Stomach smooth muscle (tissue), 2 donors: Measurements from ENCODE around the gene CETN2.
"Not testable (repeated sequence)": the region's sequence is repeated elsewhere in the genome, so short reads cannot be mapped to it uniquely, and the experiment has no call there.

ENCODE experiments used
- H3K27ac ChIP-seq: one replicate; pipeline ENCODE4 v1.7.0; 2013; ENCODE audit warnings: mild to moderate bottlenecking, low read length, inconsistent platforms
- H3K27me3 ChIP-seq, 2 donors: one replicate each; pipeline ENCODE4 v1.7.0; 2013; ENCODE audit warnings: low read length in 2 of 2; ENCODE audit not compliant: insufficient read depth in 2 of 2, control insufficient read depth in 1 of 2
- H3K36me3 ChIP-seq, 2 donors: one replicate each; pipeline ENCODE4 v1.7.0; 2013; ENCODE audit warnings: low read length in 2 of 2; ENCODE audit not compliant: control insufficient read depth in 2 of 2, insufficient read depth in 2 of 2
- H3K4me1 ChIP-seq: one replicate; pipeline ENCODE4 v1.7.0; 2013; ENCODE audit warnings: low read length; ENCODE audit not compliant: control insufficient read depth, insufficient read depth
- H3K4me3 ChIP-seq, 2 donors: one replicate each; pipeline ENCODE4 v1.7.0; 2013; ENCODE audit warnings: low read length in 2 of 2
- H3K9ac ChIP-seq, 2 donors: one replicate each; pipeline ENCODE4 v1.7.0; 2013; ENCODE audit warnings: low read length in 2 of 2, mild to moderate bottlenecking in 1 of 2
- H3K9me3 ChIP-seq, 2 donors: one replicate each; pipeline ENCODE4 v1.7.0; 2013; ENCODE audit warnings: low read length in 2 of 2; ENCODE audit not compliant: control insufficient read depth in 2 of 2
- donor health status: healthy.
- donor health status: Pancreatic carcinoma.

Gene CETN2

DNA sequence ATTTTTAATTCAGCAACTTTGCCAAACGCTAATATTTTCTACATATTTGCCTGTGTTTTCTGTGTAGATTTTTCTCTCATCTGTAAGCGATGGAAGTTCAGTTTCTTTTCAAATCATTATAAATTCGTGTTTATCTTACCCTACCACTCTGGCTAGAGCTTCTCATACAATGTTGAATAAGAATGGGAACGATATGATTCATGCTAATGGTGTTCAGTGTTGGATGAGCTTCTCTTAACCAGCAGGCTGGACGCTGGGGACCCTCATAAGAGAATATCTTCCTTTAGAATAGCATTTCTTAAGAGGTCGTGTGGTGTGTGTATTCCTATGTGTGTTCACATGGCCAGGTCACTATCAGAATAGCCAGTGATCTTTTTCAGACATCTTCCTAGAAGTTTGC lies 31.3 kb upstream of the CETN2 start:
- Histone ChIP-seq H3K4me1 (no peaks in the 10 kb centered on the region), H3K27me3 (peaks cover 0 to 2% of the 10 kb centered on the region in 2 donors), H3K36me3 (peaks cover 6 to 22% of the 10 kb centered on the region in 2 donors), H3K9me3 (peaks cover 0 to 2% of the 10 kb centered on the region in 2 donors), H3K4me3 (no peak overlapping the region), H3K9ac (no peak overlapping the region), H3K27ac (no peak overlapping the region)

DNA sequence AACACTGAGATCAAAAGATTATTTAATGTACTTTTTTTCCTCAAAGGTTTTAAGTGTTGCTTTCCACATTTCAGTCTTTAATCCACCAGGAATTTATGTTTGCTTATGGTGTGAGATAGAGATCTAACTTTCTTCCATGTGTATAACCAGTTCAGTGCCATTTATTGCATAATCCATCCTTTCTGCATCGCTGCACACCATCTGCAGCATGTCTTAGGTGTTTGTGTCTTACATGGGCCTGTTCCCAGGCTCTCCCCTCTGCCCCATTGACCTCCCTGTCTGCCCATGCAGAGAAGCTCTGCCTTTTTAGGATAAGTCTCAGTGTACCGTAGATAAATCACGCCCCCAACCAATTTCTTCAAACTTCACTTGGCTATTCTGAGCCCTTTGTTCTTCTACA lies 30.6 kb upstream of the CETN2 start:
- peaks cover 6 to 18% of the 10 kb centered on the region in 2 donors for H3K36me3 ChIP-seq
- peaks cover 0 to 2% of the 10 kb centered on the region in 2 donors for H3K27me3 ChIP-seq
- no peak overlapping the region for H3K4me3 ChIP-seq
- H3K9ac ChIP-seq = no peak overlapping the region
- H3K4me1 ChIP-seq = no peaks in the 10 kb centered on the region
- no peak overlapping the region for H3K27ac ChIP-seq
- H3K9me3 ChIP-seq = no peaks in the 10 kb centered on the region

- Histone ChIP-seq H3K9ac (no peak overlapping the region), H3K4me3 (no peak overlapping the region), H3K4me1 (no peaks in the 10 kb centered on the region), H3K27me3 (peaks cover 0 to 2% of the 10 kb centered on the region in 2 donors), H3K9me3 (no peaks in the 10 kb centered on the region), H3K27ac (no peak overlapping the region), H3K36me3 (peaks cover 0 to 18% of the 10 kb centered on the region in 2 donors)
Measured at GRCh38 chrX:152853986-152854385, 23.4 kb upstream of the CETN2 start.

GRCh38 chrX:152850465-152850864 lies 19.9 kb upstream of the CETN2 start:
- Histone ChIP-seq H3K9ac (no peak overlapping the region), H3K36me3 (peaks cover 0 to 15% of the 10 kb centered on the region in 2 donors), H3K9me3 (no peaks in the 10 kb centered on the region), H3K4me1 (no peaks in the 10 kb centered on the region), H3K4me3 (no peak overlapping the region), H3K27me3 (peaks cover 0 to 3% of the 10 kb centered on the region in 2 donors), H3K27ac (no peak overlapping the region)

- Histone ChIP-seq H3K4me1 (no peaks in the 10 kb centered on the region), H3K36me3 (peaks cover 0 to 11% of the 10 kb centered on the region in 2 donors), H3K9me3 (no peaks in the 10 kb centered on the region), H3K27me3 (peaks cover 0 to 3% of the 10 kb centered on the region in 2 donors), H3K27ac (no peak overlapping the region), H3K9ac (no peak overlapping the region), H3K4me3 (no peak overlapping the region)
Measured at GRCh38 chrX:152847281-152847680, 16.7 kb upstream of the CETN2 start.

DNA sequence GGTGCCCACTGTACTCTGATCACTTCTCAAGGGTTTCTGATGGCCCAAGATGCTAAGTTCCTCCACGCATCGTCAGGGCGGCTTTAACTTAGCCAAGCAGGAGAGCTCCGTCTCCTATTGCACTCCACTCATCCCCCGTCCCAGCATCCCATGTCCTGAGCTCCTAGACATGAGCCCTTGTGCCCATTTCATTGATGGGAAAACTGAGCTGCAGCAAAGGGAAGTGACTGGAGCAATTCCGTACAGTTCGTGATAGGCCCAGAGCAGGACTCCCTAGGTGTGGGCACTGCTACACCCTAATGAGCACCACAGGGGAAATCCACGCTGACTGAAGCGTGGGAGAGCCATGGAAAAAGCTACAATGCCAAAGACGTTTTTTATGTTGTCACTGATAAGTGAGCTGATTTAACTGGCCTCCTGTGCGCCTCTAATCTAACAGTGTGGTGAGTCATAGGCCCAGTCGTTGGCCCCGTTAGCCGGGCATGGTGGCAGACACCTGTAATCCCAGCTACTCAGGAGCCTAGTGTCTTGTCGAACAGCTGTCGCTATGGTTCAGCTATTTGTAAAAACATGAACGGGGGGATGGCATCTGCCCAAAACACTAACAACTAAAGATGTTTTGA lies 15.2 kb upstream of the CETN2 start:
- Histone ChIP-seq H3K4me3 (no peak overlapping the region), H3K36me3 (peaks cover 0 to 2% of the 10 kb centered on the region in 2 donors), H3K27me3 (peaks cover 0 to 2% of the 10 kb centered on the region in 2 donors), H3K4me1 (no peaks in the 10 kb centered on the region), H3K27ac (no peak overlapping the region), H3K9ac (no peak overlapping the region), H3K9me3 (peaks cover 0 to 2% of the 10 kb centered on the region in 2 donors)

GRCh38 chrX:152844256-152844655 lies 13.7 kb upstream of the CETN2 start:
- no peaks in the 10 kb centered on the region for H3K36me3 ChIP-seq
- H3K9me3 ChIP-seq = peaks cover 0 to 2% of the 10 kb centered on the region in 2 donors
- H3K4me3 ChIP-seq = no peak overlapping the region
- no peak overlapping the region for H3K27ac ChIP-seq
- peaks cover 0 to 2% of the 10 kb centered on the region in 2 donors for H3K27me3 ChIP-seq
- H3K9ac ChIP-seq = no peak overlapping the region
- H3K4me1 ChIP-seq = no peaks in the 10 kb centered on the region

GRCh38 chrX:152843852-152844251 lies 13.3 kb upstream of the CETN2 start:
- peaks cover 0 to 2% of the 10 kb centered on the region in 2 donors for H3K27me3 ChIP-seq
- H3K9ac ChIP-seq = no peak overlapping the region
- no peak overlapping the region for H3K27ac ChIP-seq
- no peaks in the 10 kb centered on the region for H3K4me1 ChIP-seq
- H3K9me3 ChIP-seq = peaks cover 0 to 2% of the 10 kb centered on the region in 2 donors
- H3K4me3 ChIP-seq = no peak overlapping the region
- no peaks in the 10 kb centered on the region for H3K36me3 ChIP-seq

DNA sequence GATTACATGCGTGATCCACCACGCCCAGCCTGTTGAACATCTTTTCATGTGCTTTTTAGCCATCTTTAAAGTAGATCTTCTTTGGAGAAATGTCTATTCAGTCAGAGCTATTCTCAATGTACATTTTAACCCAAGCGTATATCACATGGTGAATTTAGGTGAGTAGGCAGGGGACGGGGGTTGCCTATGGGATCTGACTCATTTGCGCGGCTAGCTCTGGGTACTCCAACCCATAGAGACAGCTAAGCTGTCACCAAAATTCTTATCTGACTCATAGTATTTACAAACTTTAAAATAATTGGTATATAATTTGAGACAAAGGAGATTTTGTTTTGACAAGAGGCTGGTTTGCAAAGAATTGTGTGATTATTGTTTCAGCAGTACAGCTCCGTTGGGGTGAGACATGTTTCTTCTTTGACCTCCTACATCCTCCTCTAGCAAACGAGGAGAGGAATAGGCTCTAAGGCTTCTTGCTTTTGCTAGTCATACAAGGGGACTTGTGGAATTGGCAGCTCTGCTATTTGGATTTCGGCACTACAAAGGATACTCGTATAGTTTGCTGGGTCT lies 12.3 kb upstream of the CETN2 start:
- no peak overlapping the region for H3K4me3 ChIP-seq
- H3K27me3 ChIP-seq = peaks cover 0 to 2% of the 10 kb centered on the region in 2 donors
- no peak overlapping the region for H3K9ac ChIP-seq
- H3K4me1 ChIP-seq = no peaks in the 10 kb centered on the region
- no peaks in the 10 kb centered on the region for H3K36me3 ChIP-seq
- H3K27ac ChIP-seq = no peak overlapping the region
- peaks cover 0 to 2% of the 10 kb centered on the region in 2 donors for H3K9me3 ChIP-seq

GRCh38 chrX:152835470-152835869 lies 4.9 kb upstream of the CETN2 start:
- not testable (repeated sequence) for H3K9ac ChIP-seq, H3K27ac ChIP-seq, H3K36me3 ChIP-seq, H3K4me3 ChIP-seq, H3K9me3 ChIP-seq, H3K27me3 ChIP-seq, H3K4me1 ChIP-seq

DNA sequence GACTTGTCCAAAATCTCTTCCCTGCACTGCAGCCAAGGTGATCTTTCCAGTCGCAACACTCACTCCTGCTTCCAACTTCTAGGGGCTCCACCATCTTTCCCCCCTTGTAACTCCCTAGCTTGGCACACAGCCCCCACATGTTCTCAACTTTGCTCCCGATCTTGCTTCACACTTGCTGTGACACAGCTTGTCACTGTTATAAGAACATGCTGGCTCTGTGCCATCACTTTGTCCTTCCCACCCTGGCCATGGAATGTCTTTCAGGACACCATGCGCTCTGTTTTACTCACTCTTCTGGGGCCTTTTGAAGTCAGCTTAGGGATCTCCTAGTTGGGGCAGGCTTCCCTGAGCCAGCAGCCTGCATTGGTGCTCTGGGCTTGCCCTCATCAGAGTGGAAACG lies 2.8 kb upstream of the CETN2 start:
- no peaks in the 10 kb centered on the region for H3K9me3 ChIP-seq
- H3K27me3 ChIP-seq = no peaks in the 10 kb centered on the region
- H3K4me3 ChIP-seq = no peak overlapping the region
- peaks cover 0 to 2% of the 10 kb centered on the region in 2 donors for H3K36me3 ChIP-seq
- no peak overlapping the region for H3K9ac ChIP-seq
- no peak overlapping the region for H3K27ac ChIP-seq
- peaks cover 10% of the 10 kb centered on the region for H3K4me1 ChIP-seq
